Measurements from ENCODE around the gene IFITM10.
"Not testable (repeated sequence)": the region's sequence is repeated elsewhere in the genome, so short reads cannot be mapped to it uniquely, and the experiment has no call there.

IFITM10 gene

DNA sequence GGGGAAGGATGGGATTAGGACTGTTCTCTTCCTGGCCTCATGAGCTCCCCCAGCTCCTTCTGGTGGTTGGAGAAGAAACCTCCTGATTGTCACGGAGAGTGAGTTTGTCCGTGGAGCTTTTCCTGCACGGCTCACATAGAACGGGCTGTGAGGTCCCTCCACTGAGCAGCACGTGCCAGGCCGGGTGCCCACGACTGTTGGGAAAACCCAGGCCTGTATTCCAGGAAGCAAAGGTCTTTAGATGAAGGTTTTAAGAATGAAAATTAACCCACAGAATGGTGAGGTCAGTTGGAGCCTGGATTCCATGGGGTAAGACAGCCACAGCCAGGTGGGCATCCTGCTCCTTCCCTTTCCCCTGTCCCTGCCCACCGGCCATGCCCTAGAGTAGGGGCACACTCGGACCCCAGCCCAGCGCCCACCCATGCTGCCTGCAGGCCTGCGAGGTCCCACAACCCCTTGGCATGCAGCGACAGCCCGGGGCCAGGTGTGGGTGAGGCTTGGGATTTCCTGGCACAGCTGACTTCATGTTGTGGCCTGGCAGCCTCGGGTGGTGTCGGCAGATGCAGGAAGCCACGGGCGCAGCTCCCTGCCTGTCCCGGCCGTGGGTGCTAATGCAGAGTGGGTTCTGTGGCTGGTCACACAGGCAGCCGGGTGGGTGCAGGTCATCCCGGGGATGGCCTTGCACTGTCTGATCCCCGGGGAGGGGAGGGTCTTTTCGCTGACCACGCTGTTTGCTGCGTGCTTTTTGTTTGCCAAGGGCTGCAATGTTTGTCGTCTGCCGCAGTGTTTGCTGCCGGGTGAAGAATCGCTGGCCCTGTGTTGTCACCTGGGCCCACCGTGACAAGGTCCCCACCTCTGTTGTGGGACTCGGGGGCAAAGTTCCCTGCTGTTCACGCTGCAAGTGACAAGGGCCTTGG is 60.9 kb downstream of the IFITM10 start:
- DNase-seq = not testable (repeated sequence)

DNA sequence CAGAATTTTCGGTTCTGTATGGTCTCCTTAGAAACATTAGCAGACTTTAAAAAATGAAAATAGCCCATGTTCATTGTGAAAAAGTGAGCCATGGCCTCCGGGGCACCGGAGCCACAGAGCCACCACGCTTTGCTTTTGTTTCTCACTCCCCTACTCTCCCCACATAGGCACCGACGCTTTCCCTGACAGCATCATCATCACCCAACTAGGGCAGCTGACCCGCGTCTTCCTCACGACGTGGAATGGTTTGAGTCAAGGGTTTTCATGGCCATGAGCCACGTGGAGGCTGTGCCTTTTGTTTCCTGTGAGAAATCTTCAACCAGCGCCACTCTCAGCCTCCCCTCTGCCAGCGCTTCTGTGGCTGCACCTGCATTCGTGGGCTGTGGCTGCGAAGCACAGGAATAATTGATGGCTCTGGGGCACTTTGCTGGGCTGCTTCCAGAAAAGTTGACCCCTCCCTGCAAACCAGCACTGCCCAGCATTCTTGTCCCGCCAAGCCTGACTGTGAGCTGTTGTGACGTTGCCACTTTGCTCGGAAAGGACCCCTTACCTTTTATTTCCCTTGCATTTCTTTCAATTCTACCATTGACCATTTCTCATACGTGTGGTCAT is 62.0 kb downstream of the IFITM10 start:
- DNase-seq = not testable (repeated sequence)

DNA sequence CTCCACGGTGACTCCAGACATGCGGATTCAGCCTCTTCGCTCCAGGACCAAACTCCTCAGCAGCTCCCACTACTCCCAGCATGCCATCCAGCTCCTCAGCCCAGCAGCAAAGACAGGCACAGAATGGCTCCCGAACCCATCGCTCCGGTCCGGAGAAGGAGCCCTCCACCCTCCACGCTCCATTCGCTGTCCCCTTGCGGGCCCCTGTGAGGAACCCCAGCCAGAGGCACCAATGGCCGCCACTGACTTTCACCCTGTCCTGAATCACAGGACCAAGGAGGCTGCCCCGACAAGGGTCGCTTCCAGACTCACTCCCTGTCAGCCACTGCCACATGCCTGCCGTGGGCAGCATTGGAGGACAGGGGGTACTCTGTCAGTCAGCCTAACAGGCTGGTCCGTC is 64.2 kb downstream of the IFITM10 start:
- DNase-seq = not testable (repeated sequence)

DNA sequence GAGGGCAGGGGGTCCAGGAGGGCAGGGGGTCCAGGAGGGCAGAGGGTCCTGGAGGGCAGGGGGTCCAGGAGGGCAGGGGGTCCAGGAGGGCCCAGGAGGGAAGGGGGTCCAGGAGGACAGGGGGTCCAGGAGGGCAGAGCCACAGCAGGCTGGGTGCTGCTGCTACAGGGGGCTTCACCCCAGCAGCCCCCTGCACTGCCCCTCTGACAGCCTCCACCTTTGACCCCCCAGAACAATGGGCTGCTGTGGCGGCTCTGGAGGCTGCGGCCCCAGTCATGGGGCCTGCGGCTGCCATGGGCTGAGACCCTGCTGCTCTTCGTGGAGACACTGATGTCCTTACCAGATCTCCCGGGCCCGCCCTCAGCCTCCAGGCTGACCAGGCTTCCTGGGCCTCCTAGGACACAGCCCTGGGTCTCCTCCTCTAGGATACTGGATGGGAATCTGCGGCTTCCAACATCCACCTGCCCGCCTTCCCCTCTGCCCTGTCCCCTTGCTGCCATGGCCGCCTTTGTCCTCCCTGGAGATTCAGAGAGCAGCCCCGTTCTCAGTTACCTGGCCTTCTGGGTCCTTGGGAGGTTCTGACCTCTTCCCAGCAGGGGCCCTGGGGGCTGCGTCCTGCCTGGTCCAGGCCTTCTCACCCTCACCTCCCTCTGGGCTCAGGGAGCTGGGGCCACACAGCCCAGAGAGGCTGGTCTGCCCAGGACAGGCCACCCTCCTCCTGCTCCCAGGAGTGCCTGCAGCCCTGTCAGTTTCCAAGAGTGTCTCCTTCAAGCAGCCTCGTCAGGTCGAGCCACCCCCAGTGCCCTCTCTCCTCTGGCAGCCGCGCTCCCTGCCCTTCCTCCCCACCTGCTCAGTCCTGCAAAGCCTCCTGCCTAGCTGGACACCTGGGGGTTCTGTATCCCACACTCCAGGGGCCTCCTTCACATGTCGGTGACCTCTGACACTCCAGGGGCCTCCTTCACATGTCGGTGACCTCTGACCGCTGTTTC is 65.2 kb downstream of the IFITM10 start:
- DNase-seq = not testable (repeated sequence)

DNA sequence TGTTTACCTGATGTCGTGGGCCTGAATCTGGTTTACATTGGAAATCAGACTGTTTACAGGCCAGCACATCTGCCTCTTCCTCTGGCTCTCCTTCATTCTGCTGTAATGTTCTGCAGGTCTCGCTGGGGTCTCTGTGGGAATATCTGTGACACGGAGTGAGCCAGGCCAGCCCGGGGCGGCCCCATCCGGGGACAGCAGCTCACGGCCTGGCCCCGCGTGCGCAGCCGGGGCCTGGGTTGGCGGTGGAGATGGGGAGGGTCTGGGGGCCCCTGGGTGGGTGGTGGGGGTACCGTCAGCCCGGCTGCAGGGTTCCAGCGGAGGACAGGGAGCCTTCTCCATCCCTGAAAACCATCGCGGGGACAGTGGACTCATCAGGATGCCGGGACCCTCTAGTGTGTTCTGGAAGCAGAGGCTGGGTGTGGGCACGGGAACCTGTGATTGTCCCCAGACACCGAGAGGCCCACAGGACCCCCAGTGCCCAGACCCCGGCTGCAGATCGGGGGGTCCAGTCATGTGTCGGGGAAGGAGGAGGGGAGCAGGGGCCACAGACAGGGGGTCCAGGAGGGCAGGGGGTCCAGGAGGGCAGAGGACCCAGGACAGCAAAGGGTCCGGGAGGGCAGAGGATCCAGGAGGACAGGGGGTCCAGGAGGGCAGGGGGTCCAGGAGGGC is 66.4 kb downstream of the IFITM10 start:
- DNase-seq = not testable (repeated sequence)

DNA sequence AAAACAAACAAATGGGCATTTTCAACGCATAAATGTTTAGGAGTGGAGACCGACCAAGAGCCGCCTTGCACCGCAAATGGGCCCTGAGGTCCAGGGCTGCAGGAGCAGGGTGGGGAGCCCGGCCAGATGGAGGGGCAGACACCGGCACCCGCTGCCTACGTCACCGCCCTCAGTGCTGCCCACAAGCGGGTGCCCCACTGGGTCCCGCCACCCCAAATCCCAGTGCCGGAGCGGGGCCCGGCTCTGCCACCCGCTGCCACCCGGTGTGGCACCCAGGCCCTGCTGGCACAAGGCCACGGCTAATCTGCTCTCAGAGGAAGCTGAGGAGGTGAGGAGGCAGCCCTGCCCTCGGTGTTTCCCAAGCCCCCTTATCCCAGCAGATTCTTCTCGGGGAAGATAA is 67.2 kb downstream of the IFITM10 start:
- not testable (repeated sequence) for DNase-seq
